ENCODE measurements around the gene PTEN.
"Not testable (repeated sequence)": the region's sequence is repeated elsewhere in the genome, so short reads cannot be mapped to it uniquely, and the experiment has no call there.

The PTEN gene

GRCh38 chr10:87846023-87846422, 17.4 kb upstream of the PTEN start:
- no peak for DNase-seq

GRCh38 chr10:87846711-87847110, 16.7 kb upstream of the PTEN start:
- not testable (repeated sequence) for DNase-seq

- no peak for DNase-seq
These were observed 15.9 kb upstream of the PTEN start for GRCh38 chr10:87847550-87847949.

- DNase-seq, result no peak
These were observed 14.4 kb upstream of the PTEN start for GRCh38 chr10:87849001-87849400.

- DNase-seq, result peak; percentile 53
These were observed 12.7 kb upstream of the PTEN start for GRCh38 chr10:87850742-87851205.

GRCh38 chr10:87852089-87852488, 11.3 kb upstream of the PTEN start:
- no peak for DNase-seq

GRCh38 chr10:87855247-87855646, 8.2 kb upstream of the PTEN start:
- not testable (repeated sequence) for DNase-seq

- DNase-seq, result not testable (repeated sequence)
These were observed 7.8 kb upstream of the PTEN start for GRCh38 chr10:87855665-87856064.

GRCh38 chr10:87860156-87860795, 3.1 kb upstream of the PTEN start:
- DNase-seq, result no peak

GRCh38 chr10:87860816-87861403, 2.5 kb upstream of the PTEN start:
- DNase-seq, result no peak

GRCh38 chr10:87861566-87861952, 1.9 kb upstream of the PTEN start:
- DNase-seq, result no peak

- DNase-seq, result peak; percentile 96
These were observed 1.3 kb upstream of the PTEN start for GRCh38 chr10:87861953-87862678.

GRCh38 chr10:87862679-87863052, 759 bp upstream of the PTEN start:
- no peak for DNase-seq

GRCh38 chr10:87863951-87864495, 598 bp downstream of the PTEN start:
- DNase-seq, result peak; percentile 66

- no peak for DNase-seq
These were observed 1.2 kb downstream of the PTEN start for GRCh38 chr10:87864496-87865059.

GRCh38 chr10:87865241-87865881, 1.9 kb downstream of the PTEN start:
- DNase-seq, result no peak

GRCh38 chr10:87866412-87866974, 3.1 kb downstream of the PTEN start:
- DNase-seq, result no peak

GRCh38 chr10:87867453-87867852, 4.0 kb downstream of the PTEN start:
- no peak for DNase-seq

GRCh38 chr10:87868277-87868676, 4.9 kb downstream of the PTEN start:
- no peak for DNase-seq

GRCh38 chr10:87869139-87869538, 5.7 kb downstream of the PTEN start:
- not testable (repeated sequence) for DNase-seq

GRCh38 chr10:87869773-87870551, 6.5 kb downstream of the PTEN start:
- no peak for DNase-seq

- no peak for DNase-seq
These were observed 9.4 kb downstream of the PTEN start for GRCh38 chr10:87872828-87873227.

Data from right forelimb (tissue), 1 donor.